Stomach (tissue), 4 donors: Measurements from ENCODE around the gene RP2.

Source experiments
- CTCF ChIP-seq, 7 experiments: fragments of 450-650 bp in 4 of 7; fragments of 200-600 bp in 3 of 7; sonication (generic) in 3 of 7; IDR thresholded peaks; one replicate each; pipeline ENCODE4 v1.5.1; 2016 to 2019; ENCODE audit warnings: antibody characterized with exemption in 7 of 7, control low read depth in 2 of 7, mild to moderate bottlenecking in 1 of 7
- POLR2A ChIP-seq, 4 donors: fragments of 450-650 bp; IDR thresholded peaks; one replicate each; pipeline ENCODE4 v1.6.1; 2016; ENCODE audit warnings: antibody characterized with exemption in 4 of 4, control low read depth in 2 of 4, mild to moderate bottlenecking in 1 of 4, moderate library complexity in 1 of 4

- TF ChIP-seq POLR2A (IDR thresholded peaks at IDR 0.05) = peak in 2 of 4 donors; percentile 47 to 79
- TF ChIP-seq CTCF (IDR thresholded peaks at IDR 0.05) = peak in 1 of 7 experiments; percentile 34
These were observed at the start of gene RP2 for GRCh38 chrX:46836701-46837557.
